K562 (cell line): ENCODE measurements around the gene NIM1K. TPM values are rescaled to one million over a fixed set of nuclear protein-coding genes. Genes with fewer than 3 reads are reported as not detected.
A peak's percentile ranks its signal among the peaks of the same experiment; 100 is the strongest.

Experiments
- ATAC-seq: fragments of 200-7000 bp; cut with Tn5 transposase; 3 replicates; pipeline ENCODE4 v1.9.1; 2020; ENCODE audit warnings: moderate library complexity
- BruUV-seq: library from RNA; stranded (reverse); fragments of 400-500 nt; replicated peaks from 2 replicates; lab custom pipeline; 2021; lab: Mats Ljungman, UMichigan
- CTCF ChIA-PET: fragments of 300-600 bp; formaldehyde crosslinking; extraction: SDS; loops from one replicate; lab custom pipeline; 2021; ENCODE audit warnings: low intra/inter-chr PET ratio; lab: Yijun Ruan, JAX
- POLR2A ChIA-PET: fragments of 300-600, 350-650 bp; sonication (Branson Sonifier 250); formaldehyde crosslinking; extraction: SDS; loops from one replicate; lab custom pipeline; 2021; ENCODE audit warnings: antibody characterized with exemption, inconsistent platforms; lab: Yijun Ruan, JAX
- DNase-seq, 4 experiments: peaks; one replicate each; pipeline versions ENCODE4 v3.0.0 to v3.0.0-alpha.2; 2011 to 2018; ENCODE audit warnings: low spot score in 3 of 4, mixed read lengths in 3 of 4; ENCODE audit errors: extremely low read depth in 1 of 4
- FAIRE-seq: peaks from 2 replicates; lab custom pipeline; 2011; peaks lifted over from hg19 to GRCh38; lab: Jason Lieb, UNC
- H2AFZ ChIP-seq: 2 replicates; pipeline ENCODE4 v1.6.0; 2011; ENCODE audit warnings: low read depth, low read length, control low read depth, inconsistent platforms
- H3K27ac ChIP-seq: fragments of 200-600 bp; 3 replicates; pipeline ENCODE4 v1.8.0; 2011; ENCODE audit warnings: low read depth, mild to moderate bottlenecking, control low read depth, inconsistent platforms, low read length, moderate library complexity, mixed read lengths; ENCODE audit errors: extremely low read depth
- H3K27me3 ChIP-seq, 2 experiments: fragments of 300-600 bp in 1 of 2; 2 replicates in 1 of 2; 3 replicates in 1 of 2; pipeline versions ENCODE4 v1.6.0 to v1.8.0; 2011; ENCODE audit warnings: inconsistent platforms in 2 of 2, low read length in 2 of 2, mild to moderate bottlenecking in 1 of 2, mixed read lengths in 1 of 2, moderate library complexity in 1 of 2; ENCODE audit not compliant: control insufficient read depth in 2 of 2, insufficient read depth in 2 of 2
- H3K36me3 ChIP-seq: fragments of 300-600 bp; 3 replicates; pipeline ENCODE4 v1.8.0; 2011; ENCODE audit warnings: mild to moderate bottlenecking, low read length, inconsistent platforms; ENCODE audit not compliant: control insufficient read depth, insufficient read depth
- H3K4me1 ChIP-seq, 2 experiments: fragments of 200-600 bp in 1 of 2; replicated peaks in 1 of 2; 2 replicates in 1 of 2; 3 replicates in 1 of 2; pipeline versions ENCODE4 v1.5.1 to v1.8.0; 2011; ENCODE audit warnings: inconsistent platforms in 2 of 2, low read length in 2 of 2, mild to moderate bottlenecking in 1 of 2, mixed read lengths in 1 of 2, moderate library complexity in 1 of 2; ENCODE audit not compliant: control insufficient read depth in 2 of 2, insufficient read depth in 2 of 2
- H3K4me2 ChIP-seq: 2 replicates; pipeline ENCODE4 v1.6.1; 2011; ENCODE audit warnings: low read length, control low read depth, inconsistent platforms, mixed read lengths; ENCODE audit not compliant: insufficient read depth
- H3K4me3 ChIP-seq: fragments of 200-600 bp; sonication (generic), shearing (Covaris generic); 2 replicates; pipeline ENCODE4 v1.5.1; 2016; ENCODE audit warnings: control low read depth, inconsistent platforms
- H3K79me2 ChIP-seq: fragments of 200-600 bp; 3 replicates; pipeline ENCODE4 v1.8.0; 2011; ENCODE audit warnings: low read length, inconsistent platforms; ENCODE audit not compliant: control insufficient read depth, insufficient read depth
- H3K9ac ChIP-seq, 2 experiments: 2 replicates each; pipeline versions ENCODE4 v1.6.0 to v1.6.1; 2011; ENCODE audit warnings: low read depth in 2 of 2, low read length in 2 of 2, control low read depth in 1 of 2, inconsistent platforms in 1 of 2, mild to moderate bottlenecking in 1 of 2, mixed read lengths in 1 of 2; ENCODE audit not compliant: insufficient read depth in 1 of 2
- H3K9me1 ChIP-seq: one replicate; pipeline ENCODE4 v1.6.0; 2011; ENCODE audit warnings: inconsistent platforms, mild to moderate bottlenecking, low read length, moderate library complexity; ENCODE audit not compliant: control insufficient read depth, insufficient read depth
- H3K9me3 ChIP-seq: replicated peaks from 2 replicates; pipeline ENCODE4 v1.5.1; 2011; ENCODE audit warnings: low read depth, low read length, inconsistent platforms; ENCODE audit not compliant: control insufficient read depth, insufficient read depth
- H4K20me1 ChIP-seq: replicated peaks from 2 replicates; pipeline ENCODE4 v1.6.1; 2011; ENCODE audit warnings: low read length, inconsistent platforms, mixed read lengths; ENCODE audit not compliant: control insufficient read depth, insufficient read depth
- BCOR ChIP-seq: fragments of 450-650 bp; IDR thresholded peaks from 2 replicates; pipeline ENCODE4 v1.6.1; 2016
- KLF1 ChIP-seq: fragments of 450-650 bp; IDR thresholded peaks from 2 replicates; pipeline ENCODE4 v1.6.1; 2016; ENCODE audit warnings: missing genetic modification characterization, missing compliant biosample characterization
- PHTF2 ChIP-seq: fragments of 250-450 bp; sonication (Bioruptor Pico); IDR thresholded peaks from 2 replicates; pipeline ENCODE4 v1.5.0; 2021; ENCODE audit warnings: mild to moderate bottlenecking
- TCF7 ChIP-seq: sonication (generic); IDR thresholded peaks from 2 replicates; pipeline ENCODE4 v1.6.1; 2016; ENCODE audit warnings: antibody characterized with exemption, borderline replicate concordance
- ZNF146 ChIP-seq: IDR thresholded peaks from one replicate; pipeline ENCODE4 v1.6.1; 2018; ENCODE audit warnings: missing compliant biosample characterization; ENCODE audit not compliant: unreplicated experiment
- WGBS: fragments of 100-300 bp; shearing (Covaris generic); methylation state at CpG from one replicate; pipeline ENCODE4 v1.1.6; 2016; ENCODE audit warnings: low coverage, mixed read lengths; ENCODE audit not compliant: insufficient coverage; ENCODE audit errors: missing lambda C conversion rate; 5-methylcytosine and 5-hydroxymethylcytosine counted together
- in situ Hi-C: fragments of 300-500 bp; cut with MboI; formaldehyde crosslinking; loops from 4 replicates; pipeline ENCODE4 v1.15.0; 2018; ENCODE audit warnings: inconsistent platforms, mixed read lengths
- intact Hi-C: fragments of 100-400 bp; cut with micrococcal nuclease; formaldehyde crosslinking; loops from 2 replicates; pipeline ENCODE4 v1.14.2; 2022
- polyA plus RNA-seq, 8 experiments: library from polyadenylated mRNA; depleted of rRNA in 4 of 8; stranded (reverse) in 5 of 8; unstranded in 3 of 8; fragments of >200 nt; fragmentation: Nextera tagmentation in 2 of 8; fragmentation: Illumina TruSeq in 1 of 8; extraction: Ambion mirVana in 2 of 8; extraction: Trizol in 1 of 8; gene quantifications; 2 replicates each; pipeline versions ENCODE4 v1.2.1 to v1.2.3, GENCODE V29; 2011 to 2014; ENCODE audit warnings: inconsistent platforms in 1 of 8, missing spikeins in 1 of 8
- total RNA-seq, 7 experiments: library from RNA; depleted of rRNA in 6 of 7; stranded (reverse); fragments of >200 nt in 6 of 7; fragmentation: Illumina TruSeq in 2 of 7; extraction: Trizol in 2 of 7; gene quantifications; 2 replicates each; pipeline versions ENCODE4 v1.2.1 to v1.2.3, GENCODE V29; 2011 to 2021; ENCODE audit warnings: low replicate concordance in 1 of 7
- TF ChIP-seq, protein P1 (sequence below): fragments of 250-450 bp; sonication (Bioruptor Pico); IDR thresholded peaks from 2 replicates; pipeline ENCODE4 v1.5.0; 2021; ENCODE audit warnings: mild to moderate bottlenecking, borderline replicate concordance

The NIM1K gene
- total and polyA plus RNA-seq, 9 of the 15 experiments (the other 6 are each of a cell fraction or from before 2014, with no cell fraction given) = 0.03 to 0.34 (median 0.08) TPM; not detected in 3

DNA sequence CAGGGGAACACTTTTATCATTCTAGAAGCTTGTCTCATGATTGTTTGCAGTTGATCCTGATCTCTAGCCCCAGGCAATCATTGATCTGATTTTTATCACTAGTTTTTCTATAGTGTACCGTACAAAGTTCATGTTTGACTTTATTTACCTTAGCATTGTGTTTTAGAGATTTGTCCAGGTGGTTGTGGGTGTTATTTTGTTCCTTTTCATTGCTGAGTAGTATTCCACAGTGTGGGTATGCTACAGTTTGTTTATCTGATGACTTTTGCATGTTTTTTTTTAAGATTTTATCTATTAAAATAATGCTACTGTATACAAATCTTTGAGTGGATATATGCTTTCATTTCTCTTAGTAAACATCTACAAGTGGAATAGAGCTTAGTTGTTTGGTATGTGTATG, 45.1 kb upstream of the NIM1K start:
- no peaks in the 10 kb centered on the region for H4K20me1 ChIP-seq
- in situ Hi-C loops (no loop called here), intact Hi-C loops (no loop called here)
- H3K9ac ChIP-seq = no peak overlapping the region
- DNase-seq = no peak
- no peak overlapping the region for H3K4me3 ChIP-seq
- H3K79me2 ChIP-seq = peaks cover 33% of the 10 kb centered on the region
- CTCF ChIA-PET = no interaction called here
- H3K27me3 ChIP-seq = no peaks in the 10 kb centered on the region
- POLR2A ChIA-PET = interaction anchor here (0.6 kb wide), 1 partner anchor 20 kb away, joined by 3 read pairs; no protein-coding TSS in a partner anchor
- no peak overlapping the region for H3K4me2 ChIP-seq
- no peaks in the 10 kb centered on the region for H3K9me3 ChIP-seq
- BruUV-seq = no TSS peak
- no peak for ATAC-seq
- 95% methylated on average over 1 of the region's 1 CpG for WGBS
- TF ChIP-seq, protein P1, sequence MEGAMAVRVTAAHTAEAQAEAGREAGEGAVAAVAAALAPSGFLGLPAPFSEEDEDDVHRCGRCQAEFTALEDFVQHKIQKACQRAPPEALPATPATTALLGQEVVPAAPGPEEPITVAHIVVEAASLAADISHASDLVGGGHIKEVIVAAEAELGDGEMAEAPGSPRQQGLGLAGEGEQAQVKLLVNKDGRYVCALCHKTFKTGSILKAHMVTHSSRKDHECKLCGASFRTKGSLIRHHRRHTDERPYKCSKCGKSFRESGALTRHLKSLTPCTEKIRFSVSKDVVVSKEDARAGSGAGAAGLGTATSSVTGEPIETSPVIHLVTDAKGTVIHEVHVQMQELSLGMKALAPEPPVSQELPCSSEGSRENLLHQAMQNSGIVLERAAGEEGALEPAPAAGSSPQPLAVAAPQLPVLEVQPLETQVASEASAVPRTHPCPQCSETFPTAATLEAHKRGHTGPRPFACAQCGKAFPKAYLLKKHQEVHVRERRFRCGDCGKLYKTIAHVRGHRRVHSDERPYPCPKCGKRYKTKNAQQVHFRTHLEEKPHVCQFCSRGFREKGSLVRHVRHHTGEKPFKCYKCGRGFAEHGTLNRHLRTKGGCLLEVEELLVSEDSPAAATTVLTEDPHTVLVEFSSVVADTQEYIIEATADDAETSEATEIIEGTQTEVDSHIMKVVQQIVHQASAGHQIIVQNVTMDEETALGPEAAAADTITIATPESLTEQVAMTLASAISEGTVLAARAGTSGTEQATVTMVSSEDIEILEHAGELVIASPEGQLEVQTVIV = no peak
- TF ChIP-seq KLF1 (tag) = no peak
- TF ChIP-seq BCOR = peak; percentile 61; the same call in 1 of the 2 replicates
- TF ChIP-seq ZNF146 (CRISPR knock-in tag) = peak; percentile 96
- no peak for TF ChIP-seq TCF7
- TF ChIP-seq PHTF2 = no peak
- H3K27ac ChIP-seq = no peak overlapping the region
- no peaks in the 10 kb centered on the region for H3K9me1 ChIP-seq
- no peaks in the 10 kb centered on the region for H3K4me1 ChIP-seq
- FAIRE-seq = no peak
- peaks cover 77% of the 10 kb centered on the region for H3K36me3 ChIP-seq
- H2AFZ ChIP-seq = no peak overlapping the region
